Breast epithelium (tissue), 4 donors: Measurements from ENCODE around the gene CD151. TPM values are rescaled to one million over a fixed set of nuclear protein-coding genes. Genes with fewer than 3 reads are reported as not detected.

Experiments used
- DNase-seq, 2 donors: peaks; one replicate each; pipeline ENCODE4 v3.0.0-alpha.2; 2019; ENCODE audit warnings: low spot score in 2 of 2
- H3K27ac ChIP-seq, 2 donors: fragments of 200-600 bp; sonication (generic) in 1 of 2; one replicate each; pipeline ENCODE4 v1.5.1; 2016 to 2019; ENCODE audit warnings: mild to moderate bottlenecking in 1 of 2
- H3K27me3 ChIP-seq, 2 donors: fragments of 200-600 bp; sonication (generic) in 1 of 2; one replicate each; pipeline versions ENCODE4 v1.5.1 to v1.6.0; 2017 to 2019; ENCODE audit warnings: control low read depth in 1 of 2, mild to moderate bottlenecking in 1 of 2
- H3K36me3 ChIP-seq: fragments of 200-600 bp; one replicate; pipeline ENCODE4 v1.5.1; 2019
- H3K4me1 ChIP-seq, 2 donors: fragments of 200-600 bp; sonication (generic); one replicate each; pipeline ENCODE4 v1.5.1; 2016 to 2019; ENCODE audit warnings: control low read depth in 1 of 2
- H3K4me3 ChIP-seq, 3 donors: fragments of 200-600 bp; sonication (generic); 1 replicate in 2 of 3; 2 replicates in 1 of 3; pipeline ENCODE4 v1.5.1; 2016 to 2019; ENCODE audit warnings: mild to moderate bottlenecking in 3 of 3, moderate library complexity in 2 of 3
- H3K9me3 ChIP-seq, 2 donors: fragments of 200-600 bp; sonication (generic) in 1 of 2; one replicate each; pipeline ENCODE4 v1.5.1; 2016 to 2019; ENCODE audit warnings: control low read depth in 1 of 2
- POLR2A ChIP-seq: fragments of 450-650 bp; IDR thresholded peaks from one replicate; pipeline ENCODE4 v1.6.1; 2016; ENCODE audit warnings: antibody characterized with exemption, mild to moderate bottlenecking, moderate library complexity
- POLR2AphosphoS5 ChIP-seq, 3 donors: sonication (generic); formaldehyde crosslinking; IDR thresholded peaks; one replicate each; pipeline ENCODE4 v1.6.1; 2017; ENCODE audit warnings: antibody characterized with exemption in 3 of 3
- intact Hi-C: fragments of 100-400 bp; cut with DNase I; formaldehyde crosslinking; loops from one replicate; pipeline ENCODE4 v1.15.1; 2023; ENCODE audit warnings: low total_unique reads
- total RNA-seq, 3 donors: library from RNA; depleted of rRNA; stranded (reverse); fragments of >200 nt; gene quantifications; one replicate each; pipeline ENCODE4 v1.1.0, GENCODE V29; 2016
- TF ChIP-seq, protein P1 (sequence below), 3 donors: fragments of 450-650 bp; IDR thresholded peaks; one replicate each; pipeline ENCODE4 v1.5.1; 2016 to 2017; ENCODE audit warnings: antibody characterized with exemption in 3 of 3, mild to moderate bottlenecking in 3 of 3, moderate library complexity in 3 of 3

Gene CD151
- total RNA-seq, 3 donors from 2014 or later = 209 to 847 (median 343) TPM

- peak overlapping the region; percentile 79 to 94 for H3K27ac ChIP-seq
- intact Hi-C loops = no loop called here
Observed at GRCh38 chr11:825366-826226, 7.2 kb upstream of the CD151 start.

DNA sequence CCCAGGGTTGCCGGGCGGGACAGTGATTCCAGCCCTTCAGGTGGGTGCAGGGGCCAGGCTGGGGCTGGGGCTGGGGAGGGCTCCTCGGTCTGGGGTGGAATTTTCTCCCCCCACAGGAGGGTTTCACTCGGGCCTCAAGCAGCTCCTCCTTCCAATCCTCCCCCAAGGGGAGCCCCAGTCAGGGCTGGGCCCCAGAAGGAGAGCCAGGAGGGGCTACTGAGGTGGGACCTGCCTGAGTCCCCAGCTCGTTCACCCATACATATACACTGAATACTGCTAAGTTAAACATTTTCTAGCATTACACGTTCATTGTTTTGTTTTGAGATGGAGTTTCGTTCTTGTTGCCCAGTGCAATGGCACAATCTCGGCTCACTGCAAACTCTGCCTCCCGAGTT lies 6.5 kb upstream of the CD151 start:
- Histone ChIP-seq H3K27me3 (no peaks in the 10 kb centered on the region), H3K4me3 (peak overlapping the region in 2 of 3 donors; percentile 60 to 79)

More at GRCh38 chr11:825366-826226, 7.2 kb upstream of the CD151 start:
- no peaks in the 10 kb centered on the region for H3K9me3 ChIP-seq
- peak in 1 of 2 donors; percentile 85 for DNase-seq
- H3K36me3 ChIP-seq = peaks cover 9% of the 10 kb centered on the region
- peaks cover 34 to 63% of the 10 kb centered on the region in 2 donors for H3K4me1 ChIP-seq
- peak overlapping the region in 2 of 3 donors; percentile 60 to 79 for H3K4me3 ChIP-seq
- H3K27me3 ChIP-seq = no peaks in the 10 kb centered on the region
- peak in 2 of 3 donors; percentile 14 to 38 for TF ChIP-seq POLR2AphosphoS5 (IDR thresholded peaks at IDR 0.05)
- TF ChIP-seq, protein P1, sequence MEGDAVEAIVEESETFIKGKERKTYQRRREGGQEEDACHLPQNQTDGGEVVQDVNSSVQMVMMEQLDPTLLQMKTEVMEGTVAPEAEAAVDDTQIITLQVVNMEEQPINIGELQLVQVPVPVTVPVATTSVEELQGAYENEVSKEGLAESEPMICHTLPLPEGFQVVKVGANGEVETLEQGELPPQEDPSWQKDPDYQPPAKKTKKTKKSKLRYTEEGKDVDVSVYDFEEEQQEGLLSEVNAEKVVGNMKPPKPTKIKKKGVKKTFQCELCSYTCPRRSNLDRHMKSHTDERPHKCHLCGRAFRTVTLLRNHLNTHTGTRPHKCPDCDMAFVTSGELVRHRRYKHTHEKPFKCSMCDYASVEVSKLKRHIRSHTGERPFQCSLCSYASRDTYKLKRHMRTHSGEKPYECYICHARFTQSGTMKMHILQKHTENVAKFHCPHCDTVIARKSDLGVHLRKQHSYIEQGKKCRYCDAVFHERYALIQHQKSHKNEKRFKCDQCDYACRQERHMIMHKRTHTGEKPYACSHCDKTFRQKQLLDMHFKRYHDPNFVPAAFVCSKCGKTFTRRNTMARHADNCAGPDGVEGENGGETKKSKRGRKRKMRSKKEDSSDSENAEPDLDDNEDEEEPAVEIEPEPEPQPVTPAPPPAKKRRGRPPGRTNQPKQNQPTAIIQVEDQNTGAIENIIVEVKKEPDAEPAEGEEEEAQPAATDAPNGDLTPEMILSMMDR (IDR thresholded peaks at IDR 0.05) = no peak

DNA sequence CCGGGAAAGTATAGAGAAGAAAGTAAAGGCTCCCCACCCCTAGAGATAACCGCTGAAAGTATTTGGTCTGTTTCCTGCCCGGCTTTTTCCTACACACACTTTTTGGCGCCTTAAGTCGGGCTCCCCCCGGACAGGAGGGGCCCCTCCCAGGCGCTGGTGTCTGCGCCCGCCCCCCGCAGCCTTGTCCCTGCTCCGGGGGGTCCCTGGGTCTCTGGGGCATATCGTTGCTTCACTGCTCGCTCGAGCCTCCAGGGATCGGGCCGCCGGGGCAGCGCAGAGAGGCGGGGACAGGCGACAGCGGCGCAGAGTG lies 6.0 kb upstream of the CD151 start:
- TF ChIP-seq POLR2AphosphoS5 (IDR thresholded peaks at IDR 0.05) = no peak
- intact Hi-C loops = no loop called here
- peak overlapping the region; percentile 39 to 79 (median 60) for H3K4me3 ChIP-seq
- no peak for DNase-seq
- H3K9me3 ChIP-seq = no peaks in the 10 kb centered on the region
- peaks cover 28 to 57% of the 10 kb centered on the region in 2 donors for H3K4me1 ChIP-seq
- peak overlapping the region; percentile 79 to 94 for H3K27ac ChIP-seq
- no peaks in the 10 kb centered on the region for H3K27me3 ChIP-seq
- H3K36me3 ChIP-seq = peaks cover 9% of the 10 kb centered on the region

More for the DNA sequence above, 6.5 kb upstream of the CD151 start:
- Histone ChIP-seq H3K36me3 (peaks cover 9% of the 10 kb centered on the region), H3K27ac (peak overlapping the region; percentile 79 to 94), H3K4me1 (peaks cover 29 to 63% of the 10 kb centered on the region in 2 donors), H3K9me3 (no peaks in the 10 kb centered on the region)
- DNase-seq = no peak
- no peak for TF ChIP-seq POLR2A
- no peak for TF ChIP-seq POLR2AphosphoS5 (IDR thresholded peaks at IDR 0.05)
- TF ChIP-seq, protein P1 (IDR thresholded peaks at IDR 0.05) = no peak
- intact Hi-C loops = no loop called here

DNA sequence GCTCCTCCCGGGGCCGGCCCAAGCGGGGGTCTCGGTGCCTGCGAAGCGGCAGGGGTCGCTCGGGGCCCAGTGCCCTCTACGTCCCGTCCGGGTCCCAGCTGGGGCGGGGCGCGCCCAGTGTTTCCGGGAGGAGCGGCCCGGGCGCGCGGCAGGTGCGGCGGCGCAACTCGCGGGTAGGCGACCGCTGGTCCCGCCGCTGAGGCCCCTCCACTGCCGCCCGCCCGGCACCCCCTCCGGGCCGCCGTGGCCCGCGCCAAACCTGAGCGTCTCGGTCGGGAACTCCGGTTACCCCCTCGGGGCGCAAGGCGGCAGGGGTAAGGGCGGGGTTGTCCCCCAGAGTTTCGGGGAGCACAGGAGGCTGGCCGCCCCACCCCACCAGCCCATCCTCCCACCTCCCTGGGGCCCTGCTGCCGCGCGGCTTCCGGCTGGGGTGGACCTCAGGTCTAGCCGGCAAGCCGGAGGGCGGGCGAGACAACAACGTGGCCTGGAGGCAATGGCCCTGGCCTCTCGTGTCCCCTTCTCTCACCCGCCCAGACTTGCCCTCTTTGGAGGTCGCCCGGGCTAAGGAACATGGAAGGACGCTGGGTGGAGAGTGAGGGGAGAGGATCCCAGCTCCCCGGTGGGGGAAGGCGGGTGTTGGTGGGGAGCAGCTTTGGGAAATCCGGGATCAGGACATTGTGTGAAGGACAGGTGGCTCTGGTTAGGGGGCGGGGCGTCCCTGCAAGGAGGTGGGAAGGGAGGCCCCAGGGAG lies 5.4 kb upstream of the CD151 start:
- H3K9me3 ChIP-seq = no peaks in the 10 kb centered on the region
- peaks cover 33 to 56% of the 10 kb centered on the region in 2 donors for H3K4me1 ChIP-seq
- peak overlapping the region; percentile 79 to 94 for H3K27ac ChIP-seq
- peaks cover 9% of the 10 kb centered on the region for H3K36me3 ChIP-seq
- no peaks in the 10 kb centered on the region for H3K27me3 ChIP-seq
- peak overlapping the region; percentile 39 to 79 (median 60) for H3K4me3 ChIP-seq
- no peak for DNase-seq
- TF ChIP-seq, protein P1 (IDR thresholded peaks at IDR 0.05) = no peak
- peak in 1 of 3 donors; percentile 38 for TF ChIP-seq POLR2AphosphoS5 (IDR thresholded peaks at IDR 0.05)
- intact Hi-C loops = no loop called here

- Histone ChIP-seq H3K36me3 (peaks cover 9% of the 10 kb centered on the region), H3K4me3 (peak within 1 kb of the TSS; percentile 39 to 79 (median 60)), H3K27me3 (no peaks in the 10 kb centered on the region), H3K9me3 (no peaks in the 10 kb centered on the region), H3K27ac (peak within 1 kb of the TSS; percentile 79 to 94), H3K4me1 (peaks cover 37 to 55% of the 10 kb centered on the region in 2 donors)
- TF ChIP-seq, protein P1 (IDR thresholded peaks at IDR 0.05) = no peak
- TF ChIP-seq POLR2AphosphoS5 (IDR thresholded peaks at IDR 0.05) (no peak), POLR2A (no peak)
- intact Hi-C loops = no loop called here
- no peak for DNase-seq
Observed at GRCh38 chr11:827897-828192, 4.9 kb upstream of the CD151 start, which contains the start of gene CRACR2B. Gene CRACR2B (plus strand): TSS chr11:827919. CDS start chr11:828608, 689 bp downstream.
